ENCODE results near the gene ANKRD6. TPM values are rescaled to one million over a fixed set of nuclear protein-coding genes. Genes with fewer than 3 reads are reported as not detected.
A peak's percentile ranks its signal among the peaks of the same experiment; 100 is the strongest.

ANKRD6 gene
- total RNA-seq, 5 donors from 2014 or later (not counting 1 experiment from before 2014, with no cell fraction given) = 3.0 to 8.4 (median 5.3) TPM

- ChIA-PET POLR2A (no interaction called here), CTCF (interaction anchor here in 1 of 2 donors (0.6 kb wide), 1 partner anchor 55 kb away, joined by 3 read pairs; no protein-coding TSS in a partner anchor)
- ATAC-seq (replicated peaks in 1 of 4) = no peak
- Mint-ChIP-seq H3K9me3 (no peaks in the 10 kb centered on the region), H3K27ac (no peak overlapping the region), H3K27me3 (no peaks in the 10 kb centered on the region), H3K4me1 (peaks cover 0 to 2% (median 0%) of the 10 kb centered on the region in 3 donors), H3K36me3 (no peaks in the 10 kb centered on the region), H3K4me3 (no peak overlapping the region)
- WGBS (ENCODE audit: insufficient coverage) = 92% methylated on average over 4 of the region's 6 CpGs
- Histone ChIP-seq H3K4me3 (ENCODE audit: control insufficient read depth in 1 of 2, extremely low read depth in 1 of 2, low read length in 1 of 2) (no peak overlapping the region), H3K36me3 (ENCODE audit: control insufficient read depth in 2 of 2, extremely low read depth in 1 of 2, insufficient read depth in 1 of 2, low read length in 1 of 2) (no peaks in the 10 kb centered on the region), H3K27ac (ENCODE audit: low read length) (no peak overlapping the region), H3K4me1 (ENCODE audit: control insufficient read depth in 1 of 2, extremely low read depth in 1 of 2, insufficient read depth in 2 of 2, low read length in 2 of 2) (no peaks in the 10 kb centered on the region), H3K9me3 (no peaks in the 10 kb centered on the region), H3K27me3 (replicated peaks in 1 of 2; ENCODE audit: control insufficient read depth in 2 of 2, extremely low read depth in 1 of 2, insufficient read depth in 2 of 2, low read length in 1 of 2) (no peaks in the 10 kb centered on the region)
- DNase-seq = no peak
Observed at GRCh38 chr6:89402776-89403175, 30.2 kb upstream of the ANKRD6 start.

GRCh38 chr6:89404512-89404911 is 28.4 kb upstream of the ANKRD6 start:
- ChIA-PET CTCF (no interaction called here), POLR2A (no interaction called here)
- H3K9me3 Mint-ChIP-seq = no peaks in the 10 kb centered on the region
- Histone ChIP-seq H3K4me3 (ENCODE audit: control insufficient read depth in 1 of 2, extremely low read depth in 1 of 2, low read length in 1 of 2) (no peak overlapping the region), H3K27me3 (replicated peaks in 1 of 2; ENCODE audit: control insufficient read depth in 2 of 2, extremely low read depth in 1 of 2, insufficient read depth in 2 of 2, low read length in 1 of 2) (no peaks in the 10 kb centered on the region), H3K4me1 (ENCODE audit: control insufficient read depth in 1 of 2, extremely low read depth in 1 of 2, insufficient read depth in 2 of 2, low read length in 2 of 2) (no peaks in the 10 kb centered on the region), H3K9me3 (no peaks in the 10 kb centered on the region), H3K36me3 (ENCODE audit: control insufficient read depth in 2 of 2, extremely low read depth in 1 of 2, insufficient read depth in 1 of 2, low read length in 1 of 2) (no peaks in the 10 kb centered on the region), H3K27ac (ENCODE audit: low read length) (no peak overlapping the region)
- H3K27me3 Mint-ChIP-seq = no peaks in the 10 kb centered on the region
- H3K4me1 Mint-ChIP-seq = peaks cover 0 to 2% (median 0%) of the 10 kb centered on the region in 3 donors
- no CpG with 5 or more reads among the region's 3 CpGs for whole genome bisulfite sequencing (ENCODE audit: insufficient coverage)
- H3K36me3 Mint-ChIP-seq = no peaks in the 10 kb centered on the region
- H3K27ac Mint-ChIP-seq = no peak overlapping the region
- no peak overlapping the region for H3K4me3 Mint-ChIP-seq
- DNase-seq = no peak
- ATAC-seq (replicated peaks in 1 of 4) = no peak

GRCh38 chr6:89406141-89406540 is 26.8 kb upstream of the ANKRD6 start:
- no peaks in the 10 kb centered on the region for H3K36me3 ChIP-seq (ENCODE audit: control insufficient read depth in 2 of 2, extremely low read depth in 1 of 2, insufficient read depth in 1 of 2, low read length in 1 of 2)
- no peak overlapping the region for H3K27ac Mint-ChIP-seq
- DNase-seq (peak in 6 of 35 experiments; percentile 1 to 18 (median 7)), ATAC-seq (replicated peaks in 1 of 4) (no peak)
- H3K9me3 ChIP-seq = no peaks in the 10 kb centered on the region
- H3K9me3 Mint-ChIP-seq = no peaks in the 10 kb centered on the region
- no peaks in the 10 kb centered on the region for H3K36me3 Mint-ChIP-seq
- peaks cover 8 to 11% (median 9%) of the 10 kb centered on the region in 3 donors for H3K4me1 Mint-ChIP-seq
- WGBS (ENCODE audit: insufficient coverage) = 73% methylated on average over 7 of the region's 10 CpGs
- no peak overlapping the region for H3K4me3 ChIP-seq (ENCODE audit: control insufficient read depth in 1 of 2, extremely low read depth in 1 of 2, low read length in 1 of 2)
- H3K27me3 ChIP-seq (replicated peaks in 1 of 2; ENCODE audit: control insufficient read depth in 2 of 2, extremely low read depth in 1 of 2, insufficient read depth in 2 of 2, low read length in 1 of 2) = peaks cover 0 to 3% of the 10 kb centered on the region in 2 experiments
- ChIA-PET CTCF (interaction anchor here in 1 of 2 donors (0.6 kb wide), 1 partner anchor 274 kb away, joined by 3 read pairs; no protein-coding TSS in a partner anchor), POLR2A (no interaction called here)
- H3K27me3 Mint-ChIP-seq = no peaks in the 10 kb centered on the region
- peaks cover 2 to 4% of the 10 kb centered on the region in 2 experiments for H3K4me1 ChIP-seq (ENCODE audit: control insufficient read depth in 1 of 2, extremely low read depth in 1 of 2, insufficient read depth in 2 of 2, low read length in 2 of 2)
- no peak overlapping the region for H3K4me3 Mint-ChIP-seq
- no peak overlapping the region for H3K27ac ChIP-seq (ENCODE audit: low read length)

GRCh38 chr6:89409461-89410035 is 23.4 kb upstream of the ANKRD6 start:
- H3K4me1 Mint-ChIP-seq = peaks cover 20 to 23% (median 22%) of the 10 kb centered on the region in 3 donors
- CTCF ChIA-PET = interaction anchor here (0.6 to 2.1 kb wide), 4 partner anchors 22 to 736 kb away, joined by 3 to 7 read pairs (median 4); partner anchors contain the start of gene RNGTT (in 1 of the 2)
- H3K36me3 ChIP-seq (ENCODE audit: control insufficient read depth in 2 of 2, extremely low read depth in 1 of 2, insufficient read depth in 1 of 2, low read length in 1 of 2) = no peaks in the 10 kb centered on the region

GRCh38 chr6:89410231-89410761 is 22.7 kb upstream of the ANKRD6 start:
- DNase-seq = peak in 1 of 35 experiments; percentile 8

More at GRCh38 chr6:89409461-89410035, 23.4 kb upstream of the ANKRD6 start:
- H3K4me3 Mint-ChIP-seq = no peak overlapping the region
- H3K27ac Mint-ChIP-seq = no peak overlapping the region
- no peaks in the 10 kb centered on the region for H3K36me3 Mint-ChIP-seq
- Histone ChIP-seq H3K4me1 (ENCODE audit: control insufficient read depth in 1 of 2, extremely low read depth in 1 of 2, insufficient read depth in 2 of 2, low read length in 2 of 2) (peaks cover 7 to 20% of the 10 kb centered on the region in 2 experiments), H3K27me3 (replicated peaks in 1 of 2; ENCODE audit: control insufficient read depth in 2 of 2, extremely low read depth in 1 of 2, insufficient read depth in 2 of 2, low read length in 1 of 2) (peaks cover 0 to 23% of the 10 kb centered on the region in 2 experiments), H3K9me3 (no peaks in the 10 kb centered on the region), H3K27ac (ENCODE audit: low read length) (no peak overlapping the region), H3K4me3 (ENCODE audit: control insufficient read depth in 1 of 2, extremely low read depth in 1 of 2, low read length in 1 of 2) (no peak overlapping the region)
- DNase-seq (no peak), ATAC-seq (replicated peaks in 1 of 4) (no peak)
- POLR2A ChIA-PET = no interaction called here
- peaks cover 0 to 14% of the 10 kb centered on the region in 2 donors for H3K27me3 Mint-ChIP-seq
- no peaks in the 10 kb centered on the region for H3K9me3 Mint-ChIP-seq
- 90% methylated on average over 7 of the region's 7 CpGs for WGBS (ENCODE audit: insufficient coverage)

GRCh38 chr6:89410788-89411144 is 22.2 kb upstream of the ANKRD6 start:
- peaks cover 20 to 23% (median 22%) of the 10 kb centered on the region in 3 donors for H3K4me1 Mint-ChIP-seq
- peaks cover 6 to 20% of the 10 kb centered on the region in 2 donors for H3K27me3 Mint-ChIP-seq
- ChIA-PET CTCF (interaction anchor here (0.5 to 3.8 kb wide), 8 partner anchors 21 to 448 kb away, joined by 3 to 20 read pairs (median 4); partner anchors contain the start of gene RNGTT (in 1 of the 2)), POLR2A (no interaction called here)
- peaks cover 7 to 20% of the 10 kb centered on the region in 2 experiments for H3K4me1 ChIP-seq (ENCODE audit: control insufficient read depth in 1 of 2, extremely low read depth in 1 of 2, insufficient read depth in 2 of 2, low read length in 2 of 2)
- ATAC-seq (replicated peaks in 1 of 4) (no peak), DNase-seq (no peak)
- H3K36me3 ChIP-seq (ENCODE audit: control insufficient read depth in 2 of 2, extremely low read depth in 1 of 2, insufficient read depth in 1 of 2, low read length in 1 of 2) = no peaks in the 10 kb centered on the region
- H3K27ac ChIP-seq (ENCODE audit: low read length) = no peak overlapping the region
- WGBS (ENCODE audit: insufficient coverage) = no CpG with 5 or more reads among the region's 4 CpGs
- H3K9me3 ChIP-seq = no peaks in the 10 kb centered on the region
- peak overlapping the region; percentile 52 to 77 for H3K27ac Mint-ChIP-seq
- H3K4me3 Mint-ChIP-seq = peak overlapping the region; percentile 80 to 95 (median 84)
- no peaks in the 10 kb centered on the region for H3K9me3 Mint-ChIP-seq
- peaks cover 0 to 29% of the 10 kb centered on the region in 2 experiments for H3K27me3 ChIP-seq (replicated peaks in 1 of 2; ENCODE audit: control insufficient read depth in 2 of 2, extremely low read depth in 1 of 2, insufficient read depth in 2 of 2, low read length in 1 of 2)
- H3K36me3 Mint-ChIP-seq = no peaks in the 10 kb centered on the region
- peak overlapping the region; percentile 70 to 71 for H3K4me3 ChIP-seq (ENCODE audit: control insufficient read depth in 1 of 2, extremely low read depth in 1 of 2, low read length in 1 of 2)

More at GRCh38 chr6:89410231-89410761, 22.7 kb upstream of the ANKRD6 start:
- 92% methylated on average over 6 of the region's 10 CpGs for WGBS (ENCODE audit: insufficient coverage)
- Mint-ChIP-seq H3K36me3 (no peaks in the 10 kb centered on the region), H3K27ac (peak overlapping the region; percentile 52 to 77), H3K27me3 (peaks cover 3 to 17% of the 10 kb centered on the region in 2 donors), H3K9me3 (no peaks in the 10 kb centered on the region), H3K4me3 (peak overlapping the region; percentile 80 to 95 (median 84)), H3K4me1 (peaks cover 20 to 23% (median 22%) of the 10 kb centered on the region in 3 donors)
- peaks cover 0 to 29% of the 10 kb centered on the region in 2 experiments for H3K27me3 ChIP-seq (replicated peaks in 1 of 2; ENCODE audit: control insufficient read depth in 2 of 2, extremely low read depth in 1 of 2, insufficient read depth in 2 of 2, low read length in 1 of 2)
- no peak overlapping the region for H3K27ac ChIP-seq (ENCODE audit: low read length)
- no peaks in the 10 kb centered on the region for H3K36me3 ChIP-seq (ENCODE audit: control insufficient read depth in 2 of 2, extremely low read depth in 1 of 2, insufficient read depth in 1 of 2, low read length in 1 of 2)
- no peak for ATAC-seq (replicated peaks in 1 of 4)
- POLR2A ChIA-PET = no interaction called here
- H3K4me1 ChIP-seq (ENCODE audit: control insufficient read depth in 1 of 2, extremely low read depth in 1 of 2, insufficient read depth in 2 of 2, low read length in 2 of 2) = peaks cover 7 to 20% of the 10 kb centered on the region in 2 experiments
- no peaks in the 10 kb centered on the region for H3K9me3 ChIP-seq
- no peak overlapping the region for H3K4me3 ChIP-seq (ENCODE audit: control insufficient read depth in 1 of 2, extremely low read depth in 1 of 2, low read length in 1 of 2)
- CTCF ChIA-PET = interaction anchor here (0.5 to 2.1 kb wide), 6 partner anchors 22 to 447 kb away, joined by 3 to 7 read pairs (median 4); partner anchors contain the start of gene RNGTT (in 1 of the 2)
